Subcutaneous adipose tissue (tissue), 4 donors: ENCODE data around the gene BMF. TPM values are rescaled to one million over a fixed set of nuclear protein-coding genes. Genes with fewer than 3 reads are reported as not detected.

ENCODE experiments used
- CTCF ChIP-seq: fragments of 450-650 bp; IDR thresholded peaks from one replicate; pipeline ENCODE4 v1.5.1; 2016; ENCODE audit warnings: low read depth, mild to moderate bottlenecking, control low read depth, antibody characterized with exemption, moderate library complexity
- total RNA-seq, 4 donors: library from RNA; depleted of rRNA; stranded (reverse); fragments of >200 nt; gene quantifications; one replicate each; pipeline ENCODE4 v1.1.0, GENCODE V29; 2016

Gene BMF
- total RNA-seq, 4 donors from 2014 or later: 4.9 to 12.9 (median 6.6) TPM

- no peak for TF ChIP-seq CTCF
Measured at GRCh38 chr15:40105517-40106202, 3.0 kb downstream of the BMF start.

GRCh38 chr15:40104865-40105516, 3.7 kb downstream of the BMF start:
- no peak for TF ChIP-seq CTCF

GRCh38 chr15:40104296-40104864, 4.3 kb downstream of the BMF start:
- no peak for TF ChIP-seq CTCF

GRCh38 chr15:40103864-40104271, 4.8 kb downstream of the BMF start:
- no peak for TF ChIP-seq CTCF

- TF ChIP-seq CTCF: no peak
Measured at GRCh38 chr15:40102897-40103858, 5.5 kb downstream of the BMF start.

- no peak for TF ChIP-seq CTCF
Measured at GRCh38 chr15:40100947-40101905, 7.5 kb downstream of the BMF start.
